SK-N-SH treated with all-trans-retinoic acid at 6 μM for 48 hours (cell line): Measurements from ENCODE around the gene SPATS2.

Experiments
- ATAC-seq: fragments of 200-7000 bp; cut with Tn5 transposase; 3 replicates; pipeline ENCODE4 v1.9.1; 2020; ENCODE audit warnings: mild to moderate bottlenecking, moderate library complexity
- BACH2 ChIP-seq: fragments of 250-450 bp; sonication (Bioruptor Pico); IDR thresholded peaks from 2 replicates; pipeline ENCODE4 v1.9.0; 2021; ENCODE audit warnings: mild to moderate bottlenecking, borderline replicate concordance
- ESRRG ChIP-seq: fragments of 250-450 bp; sonication (Bioruptor Pico); IDR thresholded peaks from 2 replicates; pipeline ENCODE4 v1.6.1; 2021; ENCODE audit warnings: mild to moderate bottlenecking
- GLIS3 ChIP-seq: fragments of 250-450 bp; sonication (Bioruptor Pico); IDR thresholded peaks from 2 replicates; pipeline ENCODE4 v1.5.0; 2020; ENCODE audit warnings: mild to moderate bottlenecking, moderate library complexity
- ISL1 ChIP-seq: fragments of 250-450 bp; sonication (Bioruptor Pico); IDR thresholded peaks from 2 replicates; pipeline ENCODE4 v2.1.2; 2022; ENCODE audit warnings: mild to moderate bottlenecking, moderate library complexity
- OSR1 ChIP-seq: fragments of 250-450 bp; sonication (Bioruptor Pico); IDR thresholded peaks from 2 replicates; pipeline ENCODE4 v1.8.0; 2022; ENCODE audit warnings: moderate library complexity, mild to moderate bottlenecking, inconsistent platforms
- PPARA ChIP-seq: fragments of 250-450 bp; sonication (Bioruptor Pico); IDR thresholded peaks from 2 replicates; pipeline ENCODE4 v1.5.0; 2020; ENCODE audit warnings: mild to moderate bottlenecking, borderline replicate concordance
- RARB ChIP-seq: fragments of 250-450 bp; sonication (Bioruptor Pico); IDR thresholded peaks from 2 replicates; pipeline ENCODE4 v1.8.0; 2021; ENCODE audit warnings: mild to moderate bottlenecking, moderate library complexity
- TCF4 ChIP-seq: fragments of 250-450 bp; sonication (Bioruptor Pico); IDR thresholded peaks from 2 replicates; pipeline ENCODE4 v1.8.0; 2021; ENCODE audit warnings: mild to moderate bottlenecking, moderate library complexity, borderline replicate concordance
- ZC3H10 ChIP-seq: fragments of 250-450 bp; sonication (Bioruptor Pico); IDR thresholded peaks from 2 replicates; pipeline ENCODE4 v1.5.1; 2021; ENCODE audit warnings: mild to moderate bottlenecking, moderate library complexity
- ZFP3 ChIP-seq: fragments of 250-450 bp; sonication (Bioruptor Pico); IDR thresholded peaks from 2 replicates; pipeline ENCODE4 v1.5.0; 2020; ENCODE audit warnings: mild to moderate bottlenecking, moderate library complexity
- ZFP30 ChIP-seq: fragments of 450-650 bp; formaldehyde crosslinking; IDR thresholded peaks from 2 replicates; pipeline ENCODE4 v1.5.0; 2022; ENCODE audit warnings: mild to moderate bottlenecking, moderate library complexity
- ZNF565 ChIP-seq: fragments of 450-650 bp; formaldehyde crosslinking; conservative IDR thresholded peaks from 2 replicates; pipeline ENCODE4 v1.5.0; 2020; ENCODE audit warnings: low read depth, mild to moderate bottlenecking, moderate library complexity
- ZNF70 ChIP-seq: fragments of 450-650 bp; formaldehyde crosslinking; IDR thresholded peaks from 2 replicates; pipeline ENCODE4 v1.5.0; 2020; ENCODE audit warnings: mild to moderate bottlenecking, moderate library complexity
- ZNF8 ChIP-seq: fragments of 450-650 bp; formaldehyde crosslinking; IDR thresholded peaks from 2 replicates; pipeline ENCODE4 v1.5.0; 2020; ENCODE audit warnings: mild to moderate bottlenecking, moderate library complexity
- TF ChIP-seq, protein P1 (sequence below): fragments of 250-450 bp; sonication (Bioruptor Pico); IDR thresholded peaks from 2 replicates; pipeline ENCODE4 v1.5.0; 2020; ENCODE audit warnings: mild to moderate bottlenecking, moderate library complexity
- TF ChIP-seq, protein P2 (sequence below): fragments of 250-450 bp; sonication (Bioruptor Pico); IDR thresholded peaks from 2 replicates; pipeline ENCODE4 v1.8.0; 2020; ENCODE audit warnings: mild to moderate bottlenecking, moderate library complexity, borderline replicate concordance
- TF ChIP-seq, protein P3 (sequence below): fragments of 250-450 bp; sonication (Bioruptor Pico); IDR thresholded peaks from 2 replicates; pipeline ENCODE4 v1.5.1; 2020; ENCODE audit warnings: low read depth, mild to moderate bottlenecking, moderate library complexity
- TF ChIP-seq, protein P4 (sequence below): fragments of 250-450 bp; sonication (Bioruptor Pico); IDR thresholded peaks from 2 replicates; pipeline ENCODE4 v1.5.1; 2021; ENCODE audit warnings: mild to moderate bottlenecking, moderate library complexity

SPATS2 gene

DNA sequence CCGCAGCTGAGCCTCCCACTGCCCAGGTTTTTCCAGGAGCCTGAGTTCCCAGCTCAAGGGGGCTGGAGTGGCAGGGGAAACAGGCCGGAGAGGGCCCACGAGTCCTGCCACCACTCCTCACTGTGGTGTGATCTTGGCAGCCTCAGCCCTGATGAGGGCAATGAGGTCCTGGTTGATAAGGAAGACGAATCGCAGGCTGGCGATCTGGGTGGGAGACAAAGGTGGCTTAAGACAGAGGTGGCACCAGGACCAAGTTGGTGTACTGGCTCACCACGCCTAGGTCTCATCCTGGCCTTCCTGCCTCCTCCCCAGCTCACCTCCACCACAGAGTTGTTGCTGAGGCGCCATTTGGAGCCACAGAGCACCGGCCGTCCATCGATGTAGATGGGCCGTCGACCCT is 191.3 kb downstream of the SPATS2 start:
- ATAC-seq, result no peak
- TF ChIP-seq, protein P1, sequence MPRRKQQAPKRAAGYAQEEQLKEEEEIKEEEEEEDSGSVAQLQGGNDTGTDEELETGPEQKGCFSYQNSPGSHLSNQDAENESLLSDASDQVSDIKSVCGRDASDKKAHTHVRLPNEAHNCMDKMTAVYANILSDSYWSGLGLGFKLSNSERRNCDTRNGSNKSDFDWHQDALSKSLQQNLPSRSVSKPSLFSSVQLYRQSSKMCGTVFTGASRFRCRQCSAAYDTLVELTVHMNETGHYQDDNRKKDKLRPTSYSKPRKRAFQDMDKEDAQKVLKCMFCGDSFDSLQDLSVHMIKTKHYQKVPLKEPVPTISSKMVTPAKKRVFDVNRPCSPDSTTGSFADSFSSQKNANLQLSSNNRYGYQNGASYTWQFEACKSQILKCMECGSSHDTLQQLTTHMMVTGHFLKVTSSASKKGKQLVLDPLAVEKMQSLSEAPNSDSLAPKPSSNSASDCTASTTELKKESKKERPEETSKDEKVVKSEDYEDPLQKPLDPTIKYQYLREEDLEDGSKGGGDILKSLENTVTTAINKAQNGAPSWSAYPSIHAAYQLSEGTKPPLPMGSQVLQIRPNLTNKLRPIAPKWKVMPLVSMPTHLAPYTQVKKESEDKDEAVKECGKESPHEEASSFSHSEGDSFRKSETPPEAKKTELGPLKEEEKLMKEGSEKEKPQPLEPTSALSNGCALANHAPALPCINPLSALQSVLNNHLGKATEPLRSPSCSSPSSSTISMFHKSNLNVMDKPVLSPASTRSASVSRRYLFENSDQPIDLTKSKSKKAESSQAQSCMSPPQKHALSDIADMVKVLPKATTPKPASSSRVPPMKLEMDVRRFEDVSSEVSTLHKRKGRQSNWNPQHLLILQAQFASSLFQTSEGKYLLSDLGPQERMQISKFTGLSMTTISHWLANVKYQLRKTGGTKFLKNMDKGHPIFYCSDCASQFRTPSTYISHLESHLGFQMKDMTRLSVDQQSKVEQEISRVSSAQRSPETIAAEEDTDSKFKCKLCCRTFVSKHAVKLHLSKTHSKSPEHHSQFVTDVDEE, result no peak
- no peak for TF ChIP-seq ZNF565 (CRISPR knock-in tag)
- TF ChIP-seq ZNF8 (CRISPR knock-in tag), result no peak
- TF ChIP-seq PPARA (CRISPR knock-in tag), result no peak
- no peak for TF ChIP-seq ZNF70 (CRISPR knock-in tag)
- TF ChIP-seq ZFP3 (CRISPR knock-in tag), result no peak
- TF ChIP-seq, protein P2, sequence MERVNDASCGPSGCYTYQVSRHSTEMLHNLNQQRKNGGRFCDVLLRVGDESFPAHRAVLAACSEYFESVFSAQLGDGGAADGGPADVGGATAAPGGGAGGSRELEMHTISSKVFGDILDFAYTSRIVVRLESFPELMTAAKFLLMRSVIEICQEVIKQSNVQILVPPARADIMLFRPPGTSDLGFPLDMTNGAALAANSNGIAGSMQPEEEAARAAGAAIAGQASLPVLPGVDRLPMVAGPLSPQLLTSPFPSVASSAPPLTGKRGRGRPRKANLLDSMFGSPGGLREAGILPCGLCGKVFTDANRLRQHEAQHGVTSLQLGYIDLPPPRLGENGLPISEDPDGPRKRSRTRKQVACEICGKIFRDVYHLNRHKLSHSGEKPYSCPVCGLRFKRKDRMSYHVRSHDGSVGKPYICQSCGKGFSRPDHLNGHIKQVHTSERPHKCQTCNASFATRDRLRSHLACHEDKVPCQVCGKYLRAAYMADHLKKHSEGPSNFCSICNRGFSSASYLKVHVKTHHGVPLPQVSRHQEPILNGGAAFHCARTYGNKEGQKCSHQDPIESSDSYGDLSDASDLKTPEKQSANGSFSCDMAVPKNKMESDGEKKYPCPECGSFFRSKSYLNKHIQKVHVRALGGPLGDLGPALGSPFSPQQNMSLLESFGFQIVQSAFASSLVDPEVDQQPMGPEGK, result no peak
- no peak for TF ChIP-seq ISL1

DNA sequence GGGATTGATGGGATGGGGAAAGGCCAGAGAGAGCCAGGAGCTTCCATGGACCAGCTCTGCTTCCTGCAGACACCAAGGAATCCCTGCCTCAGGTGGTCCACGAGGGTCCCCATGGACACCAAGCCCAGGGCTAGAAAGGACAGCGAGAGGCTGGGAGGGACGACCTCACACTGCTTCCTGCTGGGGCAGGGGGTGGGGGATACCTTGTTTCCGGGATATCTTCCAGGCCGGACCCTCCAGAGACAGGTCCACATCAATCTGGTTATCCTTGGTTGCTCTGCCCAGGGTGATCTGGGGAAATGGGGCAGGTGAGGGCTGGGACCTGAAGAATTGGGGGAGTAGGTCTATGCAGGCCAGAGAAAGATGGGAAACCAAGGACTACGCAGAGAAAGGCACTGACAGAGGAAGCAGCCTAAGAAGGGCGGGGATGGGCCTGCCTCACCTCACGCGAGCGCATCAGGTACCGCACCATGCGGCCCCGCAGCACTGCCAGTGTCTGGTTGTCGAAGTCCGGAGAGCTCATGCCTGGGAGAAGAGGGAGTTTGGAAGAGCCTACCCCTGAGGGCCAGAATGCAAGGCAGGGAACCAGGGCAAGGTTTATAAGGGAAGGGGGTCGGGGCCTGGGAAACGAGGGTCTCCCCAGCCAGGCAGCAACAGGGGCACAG is 191.9 kb downstream of the SPATS2 start:
- TF ChIP-seq BACH2 (CRISPR knock-in tag), result no peak
- TF ChIP-seq ZNF8 (CRISPR knock-in tag), result no peak
- TF ChIP-seq, protein P3, sequence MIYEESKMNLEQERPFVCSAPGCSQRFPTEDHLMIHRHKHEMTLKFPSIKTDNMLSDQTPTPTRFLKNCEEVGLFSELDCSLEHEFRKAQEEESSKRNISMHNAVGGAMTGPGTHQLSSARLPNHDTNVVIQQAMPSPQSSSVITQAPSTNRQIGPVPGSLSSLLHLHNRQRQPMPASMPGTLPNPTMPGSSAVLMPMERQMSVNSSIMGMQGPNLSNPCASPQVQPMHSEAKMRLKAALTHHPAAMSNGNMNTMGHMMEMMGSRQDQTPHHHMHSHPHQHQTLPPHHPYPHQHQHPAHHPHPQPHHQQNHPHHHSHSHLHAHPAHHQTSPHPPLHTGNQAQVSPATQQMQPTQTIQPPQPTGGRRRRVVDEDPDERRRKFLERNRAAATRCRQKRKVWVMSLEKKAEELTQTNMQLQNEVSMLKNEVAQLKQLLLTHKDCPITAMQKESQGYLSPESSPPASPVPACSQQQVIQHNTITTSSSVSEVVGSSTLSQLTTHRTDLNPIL (CRISPR knock-in tag), result no peak
- no peak for ATAC-seq

DNA sequence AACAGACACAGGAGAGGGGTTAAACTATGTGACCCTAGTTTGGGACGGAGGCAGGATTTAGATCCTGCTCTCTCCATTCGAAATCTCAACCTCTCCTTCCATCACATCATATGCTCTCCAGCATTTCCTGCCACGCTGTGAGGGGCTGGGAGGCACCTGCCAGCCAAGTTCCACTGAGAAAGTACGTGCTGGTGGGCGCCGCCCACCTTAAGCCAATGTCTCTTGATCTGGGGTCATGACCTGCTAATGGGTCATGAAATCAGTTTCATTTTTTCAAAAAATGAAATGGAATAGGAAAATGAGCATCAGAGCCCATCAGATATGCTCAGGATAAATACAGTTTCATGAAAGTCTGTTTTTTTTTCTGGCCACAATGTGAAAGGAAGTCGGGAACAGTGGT is 193.4 kb downstream of the SPATS2 start:
- TF ChIP-seq TCF4 (CRISPR knock-in tag), result no peak
- no peak for TF ChIP-seq GLIS3 (CRISPR knock-in tag)
- TF ChIP-seq, protein P2, result no peak
- no peak for TF ChIP-seq ZFP3 (CRISPR knock-in tag)
- TF ChIP-seq ESRRG, result no peak
- TF ChIP-seq ZNF8 (CRISPR knock-in tag), result no peak
- TF ChIP-seq ZNF565 (CRISPR knock-in tag), result no peak
- TF ChIP-seq, protein P3 (CRISPR knock-in tag), result no peak
- TF ChIP-seq, protein P4, sequence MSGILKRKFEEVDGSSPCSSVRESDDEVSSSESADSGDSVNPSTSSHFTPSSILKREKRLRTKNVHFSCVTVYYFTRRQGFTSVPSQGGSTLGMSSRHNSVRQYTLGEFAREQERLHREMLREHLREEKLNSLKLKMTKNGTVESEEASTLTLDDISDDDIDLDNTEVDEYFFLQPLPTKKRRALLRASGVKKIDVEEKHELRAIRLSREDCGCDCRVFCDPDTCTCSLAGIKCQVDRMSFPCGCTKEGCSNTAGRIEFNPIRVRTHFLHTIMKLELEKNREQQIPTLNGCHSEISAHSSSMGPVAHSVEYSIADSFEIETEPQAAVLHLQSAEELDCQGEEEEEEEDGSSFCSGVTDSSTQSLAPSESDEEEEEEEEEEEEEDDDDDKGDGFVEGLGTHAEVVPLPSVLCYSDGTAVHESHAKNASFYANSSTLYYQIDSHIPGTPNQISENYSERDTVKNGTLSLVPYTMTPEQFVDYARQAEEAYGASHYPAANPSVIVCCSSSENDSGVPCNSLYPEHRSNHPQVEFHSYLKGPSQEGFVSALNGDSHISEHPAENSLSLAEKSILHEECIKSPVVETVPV (CRISPR knock-in tag), result no peak
- no peak for TF ChIP-seq ZC3H10 (CRISPR knock-in tag)
- TF ChIP-seq ZFP30 (CRISPR knock-in tag), result no peak
- TF ChIP-seq RARB (CRISPR knock-in tag), result no peak
- ATAC-seq, result no peak

DNA sequence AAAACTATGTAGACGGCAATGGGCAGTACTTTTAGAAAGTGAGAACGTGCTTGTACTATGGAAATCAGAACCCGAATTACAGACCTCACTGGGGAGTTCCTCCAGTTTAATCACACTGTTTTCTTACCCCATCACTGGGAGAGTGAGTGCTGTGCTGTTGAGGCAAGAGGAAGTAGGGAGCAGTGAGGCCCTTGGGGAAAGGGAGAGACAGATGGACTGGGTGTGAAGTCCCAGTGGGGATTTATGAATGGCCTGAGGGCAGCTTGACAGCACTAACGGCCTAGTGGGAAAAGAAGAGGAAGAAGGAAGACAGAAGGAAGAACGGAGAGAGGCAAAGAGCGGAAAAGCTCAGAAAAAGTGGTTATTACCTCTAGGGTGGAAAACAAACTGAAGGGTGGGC is 195.0 kb downstream of the SPATS2 start:
- no peak for ATAC-seq
- no peak for TF ChIP-seq ZNF565 (CRISPR knock-in tag)
- no peak for TF ChIP-seq TCF4 (CRISPR knock-in tag)
- TF ChIP-seq, protein P2, result no peak
- TF ChIP-seq, protein P4 (CRISPR knock-in tag), result no peak
- TF ChIP-seq OSR1 (CRISPR knock-in tag), result no peak
